HG03460 (cell line): ENCODE data around the gene JUP.

ENCODE experiments used
- ATAC-seq: cut with Tn5 transposase; IDR thresholded peaks from one replicate; pipeline ENCODE4 v1.9.1; 2021; ENCODE audit not compliant: unreplicated experiment

JUP gene

DNA sequence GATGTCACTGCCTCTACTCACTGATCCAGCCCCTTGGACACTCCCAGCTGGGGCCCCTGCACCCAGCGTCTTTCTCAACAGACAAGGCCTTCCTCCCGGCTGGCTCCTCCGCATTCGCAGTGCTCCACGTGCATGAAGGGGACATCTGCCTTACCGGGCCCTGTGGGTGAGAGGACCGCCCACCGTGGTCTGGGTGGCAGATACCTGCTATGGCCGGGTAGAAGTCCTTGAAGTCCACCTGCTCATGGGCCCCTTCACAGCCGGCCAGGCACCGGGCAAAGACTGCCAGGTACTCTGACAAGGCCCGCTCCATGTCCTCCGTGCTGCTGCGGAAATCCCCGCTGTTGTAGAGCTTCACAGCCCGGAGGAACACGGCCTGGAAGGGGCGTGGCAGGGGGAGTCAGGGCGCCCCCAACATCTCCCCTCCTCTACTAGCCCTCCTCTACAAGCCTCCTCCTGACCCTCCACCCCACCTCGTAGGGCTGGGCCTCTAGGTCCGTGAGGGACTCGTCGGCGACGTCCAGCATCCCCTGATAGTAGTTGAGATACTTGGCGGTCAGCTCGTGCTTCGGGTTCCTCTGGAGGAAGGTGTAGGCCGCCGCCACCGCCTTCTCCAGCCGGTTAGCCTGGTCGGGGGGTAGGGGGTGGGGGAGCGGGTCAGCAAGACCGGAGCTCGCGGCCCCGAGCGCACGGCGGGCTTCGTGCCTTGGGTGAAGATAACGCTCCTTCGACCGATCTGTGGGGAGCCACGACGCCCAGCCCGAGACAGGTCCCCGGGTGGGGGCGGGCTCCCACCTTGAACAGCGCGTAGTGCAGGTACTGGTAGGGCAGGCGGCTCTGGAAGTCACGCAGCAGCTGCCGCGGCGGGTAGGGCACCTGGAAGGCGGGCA is 24.4 kb upstream of the JUP start:
- no peak for ATAC-seq

DNA sequence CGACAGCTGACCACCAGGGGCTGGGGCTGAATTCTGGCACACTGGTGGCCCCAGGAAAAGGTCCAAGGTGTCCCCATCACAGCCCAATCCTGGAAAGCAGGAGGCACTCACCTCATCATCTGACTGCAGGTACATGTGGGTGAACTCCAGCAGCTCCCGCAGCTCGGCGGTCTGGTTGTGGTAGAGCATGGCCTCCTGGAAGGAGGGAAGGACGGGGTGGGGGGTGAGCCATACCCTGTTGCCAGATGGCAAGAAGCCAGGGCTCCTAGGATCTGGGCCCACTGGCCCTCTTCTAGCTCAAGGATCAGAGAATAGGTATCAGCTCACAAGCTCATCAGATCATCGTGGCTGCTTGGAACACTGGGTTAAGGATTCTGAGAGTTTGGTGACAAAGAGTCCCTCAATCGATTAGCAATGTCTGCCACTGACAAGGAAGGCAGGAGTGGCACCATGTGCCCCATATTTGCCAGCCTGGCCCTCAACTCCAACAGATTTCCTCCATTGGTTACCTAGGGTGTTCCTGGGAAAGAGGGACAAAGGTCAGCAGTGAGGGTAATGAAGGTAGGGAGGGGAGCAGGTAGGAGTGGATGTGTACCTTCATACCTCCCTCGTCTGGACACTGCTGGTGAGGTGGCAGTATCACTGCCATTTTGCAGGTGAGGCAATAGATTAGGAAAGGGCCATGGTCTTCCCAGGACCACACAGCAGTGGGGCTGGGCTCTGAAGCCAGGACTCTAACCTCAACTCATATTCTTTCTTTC is 20.4 kb upstream of the JUP start:
- ATAC-seq = no peak

DNA sequence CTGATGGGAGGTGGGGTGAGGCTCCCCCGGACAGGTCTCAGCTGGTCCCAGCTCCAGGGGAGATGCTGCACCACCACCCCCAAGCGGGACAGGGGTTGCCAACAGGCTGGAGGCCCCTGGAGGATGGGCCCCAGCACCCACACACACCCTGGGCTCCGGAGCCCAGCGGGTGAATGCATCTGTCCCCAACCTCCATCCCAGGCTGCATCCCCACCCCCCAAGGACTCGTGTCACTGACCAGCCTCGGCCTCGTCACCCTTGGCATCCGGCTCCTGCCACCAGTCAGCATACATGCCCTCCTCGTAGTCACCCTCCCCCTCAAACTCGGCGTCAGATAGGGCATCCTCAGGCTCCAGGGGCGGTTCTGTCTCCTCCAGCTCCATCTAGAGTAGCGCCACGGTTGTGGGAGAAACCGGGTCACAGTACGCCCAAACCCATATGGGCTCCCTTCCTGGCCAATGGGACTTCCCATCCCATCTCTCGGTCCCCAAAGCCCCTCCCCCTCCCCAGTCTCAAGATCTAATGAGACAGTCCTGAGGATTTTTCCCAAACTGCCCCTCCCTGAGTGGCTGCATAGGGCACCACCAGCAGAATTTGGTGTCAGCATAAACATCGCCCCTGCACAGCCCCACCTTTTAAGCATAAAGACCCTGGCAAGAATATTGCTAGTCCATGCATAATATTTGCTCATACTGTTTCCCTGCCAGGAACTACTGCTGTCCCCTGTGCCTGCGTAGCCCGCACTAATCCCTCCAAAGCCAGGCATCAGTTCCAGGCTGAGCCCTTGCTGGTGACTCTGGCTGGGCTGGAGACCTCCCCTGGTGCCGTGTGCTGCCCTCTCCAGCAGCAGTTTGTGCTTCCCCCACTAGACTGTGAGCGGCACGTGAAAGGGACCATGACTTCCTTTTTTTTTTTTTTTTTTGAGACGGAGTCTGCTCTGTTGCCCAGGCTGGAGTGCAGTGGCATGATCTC is 16.8 kb upstream of the JUP start:
- no peak for ATAC-seq

DNA sequence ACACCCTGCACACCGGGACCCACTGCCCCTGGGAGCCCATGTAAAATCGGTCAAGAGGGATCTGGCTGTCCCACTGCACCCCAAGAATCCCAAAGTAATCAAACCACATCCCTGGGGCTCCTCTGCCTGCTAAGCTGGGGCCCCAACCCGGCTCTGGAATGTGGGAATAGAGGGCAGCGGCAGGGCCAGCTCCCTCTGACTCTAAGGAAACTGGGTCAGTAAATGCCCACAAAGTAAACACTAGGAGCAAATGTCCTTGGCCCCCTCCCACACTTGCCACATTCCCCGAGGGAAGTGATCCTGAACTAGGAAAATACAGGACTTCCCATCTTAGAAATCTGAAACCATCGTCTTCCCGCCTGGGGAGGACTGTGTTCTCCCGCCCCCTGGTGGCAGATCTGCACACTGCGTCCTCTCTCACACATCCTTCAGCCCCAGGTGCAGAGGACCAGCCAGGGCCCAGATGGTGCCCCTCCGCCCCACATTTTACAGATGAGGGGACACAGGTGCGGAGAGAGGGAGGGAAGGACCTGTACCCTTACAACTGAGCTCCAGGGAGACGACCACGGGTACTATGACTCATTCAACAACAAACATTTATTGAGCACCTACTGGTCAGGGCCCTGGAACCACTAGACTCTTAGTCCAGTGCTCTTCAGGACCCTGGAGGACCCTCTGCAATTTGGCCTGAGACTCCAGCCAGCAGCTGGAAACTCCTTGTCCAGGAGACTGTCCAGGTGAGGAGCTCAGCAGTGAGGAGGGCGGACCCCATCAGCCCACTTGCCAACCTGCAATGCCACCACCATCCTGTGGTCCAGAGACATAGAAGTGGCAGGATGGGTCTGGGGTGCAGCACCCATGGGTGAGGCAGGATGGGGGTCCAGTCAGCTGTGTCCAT is 15.1 kb upstream of the JUP start:
- no peak for ATAC-seq

DNA sequence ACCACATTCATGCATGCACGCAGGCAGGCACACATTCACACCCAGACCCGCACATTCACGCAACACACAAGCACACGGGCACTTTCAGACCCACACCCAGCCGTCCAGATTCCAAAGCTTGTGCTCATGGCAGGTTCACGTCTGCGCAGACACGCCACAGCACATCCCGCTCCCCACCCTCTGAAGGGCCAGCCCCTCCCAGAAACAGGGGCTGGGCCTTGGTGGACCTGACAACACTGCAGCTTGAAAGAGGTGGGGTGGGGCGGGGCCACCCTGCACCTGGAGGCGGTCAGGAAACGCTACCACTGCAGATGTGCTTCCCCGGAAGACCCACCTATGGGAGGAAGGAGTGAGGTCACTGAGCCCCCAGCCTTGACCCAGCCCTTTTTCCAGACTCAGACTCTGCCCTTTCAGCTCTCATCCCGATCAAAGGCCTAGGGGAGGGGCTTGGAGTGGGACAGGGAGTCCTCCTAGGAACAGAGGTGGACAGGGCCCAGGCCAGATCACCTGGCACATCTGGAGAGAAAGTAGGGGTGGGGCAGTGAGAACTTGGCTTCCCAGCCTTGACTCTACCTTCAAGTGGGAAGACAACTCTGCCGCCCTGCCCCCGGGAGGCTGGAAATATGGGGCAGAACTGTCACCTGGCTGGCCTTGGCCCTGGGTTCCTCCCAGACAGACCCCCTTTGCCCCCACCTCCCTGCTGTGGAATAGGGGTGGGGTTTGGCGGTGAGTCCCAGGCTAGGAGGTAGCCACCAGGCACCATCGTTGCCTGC is 14.3 kb upstream of the JUP start:
- ATAC-seq = no peak

DNA sequence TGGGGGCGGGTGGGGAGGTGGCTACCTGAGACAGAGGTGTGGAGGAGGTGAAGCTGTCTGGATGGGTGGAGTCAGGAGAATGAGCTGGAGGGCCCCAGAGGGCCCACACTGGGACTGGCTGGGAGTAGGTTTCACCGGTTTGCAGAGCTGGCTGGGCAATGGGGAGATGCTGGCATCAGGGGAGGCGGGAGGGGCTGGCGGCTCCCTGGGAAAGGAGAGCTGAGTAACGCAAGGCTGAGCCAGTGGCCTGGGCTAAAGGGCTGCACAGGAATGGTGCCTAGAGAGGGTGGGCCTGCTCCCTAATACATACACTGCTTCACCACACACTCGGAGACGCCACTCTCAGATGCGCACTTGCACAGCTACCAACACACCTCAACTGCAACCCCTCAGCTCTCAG is 12.9 kb upstream of the JUP start:
- no peak for ATAC-seq

DNA sequence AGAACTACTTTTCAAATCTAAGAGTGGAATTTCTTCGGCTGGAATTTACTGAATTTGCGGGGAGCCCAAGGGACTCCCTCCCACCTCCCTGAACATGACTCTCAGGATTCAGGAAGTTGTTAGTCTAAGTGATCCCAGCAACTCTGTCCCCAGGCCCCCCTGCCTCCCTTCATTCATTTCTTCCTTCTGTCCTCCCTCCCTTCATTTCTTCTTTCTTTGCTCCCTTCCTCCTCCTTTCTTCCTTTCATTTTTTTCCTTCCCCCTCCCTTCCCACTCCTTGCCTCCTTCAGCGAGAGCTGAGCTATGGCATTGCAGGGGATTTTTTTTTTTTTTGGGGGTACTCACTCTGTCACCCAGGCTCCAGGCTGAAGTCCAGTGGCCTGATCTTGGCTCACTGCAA is 10.9 kb upstream of the JUP start:
- ATAC-seq = no peak

DNA sequence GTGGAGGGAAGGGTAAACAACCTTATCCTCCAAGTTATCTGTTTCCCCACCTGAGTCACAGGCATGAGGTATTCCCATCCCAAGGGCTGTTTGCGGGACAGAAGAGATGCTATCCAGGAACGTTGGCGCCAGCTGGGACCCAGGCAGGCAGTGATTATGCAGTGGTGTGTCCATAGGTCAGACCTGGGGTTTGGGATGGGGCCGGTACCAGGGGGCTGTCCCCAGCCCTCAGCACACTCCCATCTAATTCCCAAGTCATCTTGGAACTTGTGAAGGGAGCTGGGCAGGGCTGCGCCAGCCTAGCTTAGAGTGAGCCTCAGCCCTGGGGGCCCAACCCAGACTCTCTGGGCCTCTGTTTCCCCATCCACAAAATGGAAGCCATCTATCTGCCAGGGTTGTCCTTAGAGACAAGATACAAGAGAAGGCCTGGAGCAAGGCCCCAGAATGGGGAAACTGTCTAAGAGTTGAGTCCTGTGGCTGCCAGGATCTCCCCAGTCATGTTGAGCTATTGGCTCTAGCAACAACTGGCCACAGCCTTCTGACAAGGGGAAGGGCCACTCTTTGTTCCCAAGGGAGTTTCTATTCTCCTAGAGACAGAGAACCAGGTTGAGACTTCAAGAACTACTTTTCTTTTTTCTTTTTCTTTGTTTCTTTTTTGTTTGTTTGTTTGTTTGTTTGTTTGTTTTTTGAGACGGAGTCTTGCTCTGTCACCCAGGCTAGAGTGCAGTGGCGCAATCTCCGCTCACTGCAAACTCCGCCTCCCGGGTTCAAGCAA is 9.8 kb upstream of the JUP start:
- no peak for ATAC-seq

DNA sequence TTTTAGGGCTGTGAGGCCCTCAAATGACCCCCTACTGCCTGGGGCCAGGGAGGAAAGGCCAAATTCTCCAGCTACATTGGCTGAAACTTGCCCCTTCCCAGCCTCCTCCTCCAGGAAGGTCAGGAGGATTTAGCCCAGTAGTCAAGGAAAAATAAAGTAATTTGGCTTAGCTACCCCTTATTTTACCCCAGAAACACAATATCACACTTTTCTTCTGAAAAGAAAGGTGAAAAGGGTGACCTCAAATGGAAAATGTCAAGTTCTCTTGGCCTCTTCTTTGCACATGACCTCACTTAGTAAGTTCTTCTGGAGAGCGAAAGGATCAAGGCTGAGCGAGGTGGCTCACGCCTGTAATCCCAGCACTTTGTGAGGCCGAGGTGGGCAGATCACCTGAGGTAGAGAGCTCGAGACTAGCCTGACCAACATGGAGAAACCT is 8.0 kb upstream of the JUP start:
- no peak for ATAC-seq

DNA sequence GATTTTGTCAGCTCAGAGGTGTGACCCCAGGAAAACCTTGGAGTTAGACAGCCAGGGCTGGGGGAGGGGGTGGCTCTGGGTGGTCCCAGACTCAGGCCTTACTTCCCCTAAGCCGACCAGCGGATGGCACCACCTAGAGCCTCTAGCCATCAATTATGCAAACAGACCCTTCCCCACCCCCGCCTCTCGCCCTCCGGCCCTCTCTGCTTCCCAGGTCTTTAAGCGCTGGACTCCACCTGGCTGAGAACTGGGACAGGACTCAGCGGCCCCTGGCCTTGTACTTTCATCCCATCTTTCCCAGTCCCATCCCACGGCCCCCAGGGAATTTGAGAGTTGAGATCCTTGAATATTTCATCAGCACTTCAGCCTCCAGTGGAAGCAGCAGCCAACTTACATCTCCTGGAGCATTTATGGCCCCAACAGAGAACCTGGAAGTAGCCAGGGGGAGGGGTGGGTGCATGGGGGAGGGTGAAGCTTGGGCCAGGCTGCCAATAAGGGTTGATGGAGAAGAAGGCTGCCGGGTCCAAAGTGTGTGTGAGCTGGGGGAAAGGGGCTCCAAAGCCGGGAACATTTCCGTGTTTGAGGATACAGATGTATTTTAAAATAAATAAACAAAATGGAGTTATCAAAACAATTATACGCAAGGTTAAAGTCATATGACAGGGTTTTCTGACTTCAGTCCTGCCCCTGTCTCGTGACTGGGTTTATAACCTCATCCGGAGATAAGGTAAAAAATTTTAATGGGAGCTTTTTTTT is 7.5 kb upstream of the JUP start:
- no peak for ATAC-seq

DNA sequence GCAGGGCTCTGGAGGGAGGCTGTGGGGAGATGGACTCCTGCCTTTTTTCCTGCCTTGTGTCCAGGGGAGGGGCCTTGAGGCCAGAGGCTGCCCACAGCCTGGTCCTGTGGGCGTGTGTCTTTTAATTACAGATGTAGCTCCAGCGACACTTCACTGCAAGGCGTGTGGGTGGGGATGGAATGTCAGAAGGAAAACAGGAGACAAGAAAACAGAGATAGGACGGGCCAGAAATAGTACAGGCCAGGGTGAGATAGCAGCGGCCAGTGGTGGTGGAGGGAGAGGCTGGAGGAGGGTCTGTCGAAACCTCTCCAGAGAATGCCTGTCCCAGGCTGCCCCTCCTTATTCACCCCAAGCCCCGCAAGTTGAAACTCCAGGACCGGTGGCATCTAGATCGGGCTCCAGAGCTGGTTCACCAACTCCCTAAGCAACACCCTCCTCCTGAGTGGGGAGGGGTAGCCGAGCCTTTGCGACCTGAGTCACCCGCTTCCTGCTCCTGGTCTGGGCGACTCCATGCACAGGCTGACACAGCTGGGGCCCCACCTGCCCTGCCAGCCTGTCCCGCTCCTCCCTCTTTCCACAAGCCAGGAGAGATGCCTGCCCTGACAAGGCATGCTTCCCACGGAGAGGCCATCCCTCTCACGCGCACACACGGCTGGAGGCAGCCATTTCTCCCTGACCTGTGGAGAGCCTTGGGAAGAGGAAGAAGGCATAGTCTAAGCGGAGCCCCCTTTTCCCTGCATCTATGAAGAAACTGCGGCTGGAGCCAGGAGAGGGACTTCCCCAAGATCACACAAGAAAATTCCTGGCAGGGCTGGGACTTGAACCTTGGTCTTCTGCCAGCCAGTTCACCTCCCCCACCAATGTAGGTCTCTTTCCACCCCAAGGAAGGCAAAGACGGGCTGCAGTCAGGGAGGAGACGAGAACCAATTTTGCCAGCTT is 6.6 kb upstream of the JUP start:
- no peak for ATAC-seq

DNA sequence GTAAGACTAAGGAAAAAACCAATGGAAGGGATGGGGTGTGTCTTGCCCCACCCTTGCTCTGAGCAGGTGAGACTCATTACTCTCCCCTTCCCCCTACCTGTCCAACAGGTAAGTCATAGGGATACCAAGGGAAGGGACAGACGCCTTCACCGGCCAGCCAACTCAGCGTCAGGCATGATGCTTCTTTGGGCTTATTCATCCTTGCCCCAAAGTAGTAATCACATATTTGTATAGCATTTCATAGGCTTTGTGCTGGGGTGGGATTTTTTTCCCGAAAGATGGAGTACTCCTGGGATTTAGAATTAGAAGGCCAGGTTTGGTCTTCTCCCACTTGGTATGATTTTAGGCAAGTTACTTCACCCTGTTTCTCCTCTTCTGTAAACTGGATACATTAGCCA is 509 bp upstream of the JUP start:
- ATAC-seq = no peak

DNA sequence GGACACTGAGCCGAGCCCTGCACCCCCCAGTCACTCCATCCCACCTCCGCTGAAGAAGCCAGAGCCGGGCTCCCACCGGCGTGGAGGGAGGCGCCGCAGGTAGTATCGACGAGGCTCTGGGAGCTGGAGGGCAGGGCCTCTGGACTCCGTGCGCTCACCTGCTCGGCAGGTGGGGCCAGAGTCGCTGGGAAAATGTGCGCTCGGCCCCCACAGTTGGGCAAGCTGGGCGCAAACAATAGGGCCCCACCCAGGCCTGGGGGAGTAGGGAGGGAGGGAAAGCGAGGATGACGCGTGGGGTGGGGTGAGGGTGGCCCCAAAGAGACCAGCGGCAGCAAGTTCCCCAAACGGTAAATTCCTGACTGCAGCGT is 668 bp downstream of the JUP start:
- no peak for ATAC-seq

DNA sequence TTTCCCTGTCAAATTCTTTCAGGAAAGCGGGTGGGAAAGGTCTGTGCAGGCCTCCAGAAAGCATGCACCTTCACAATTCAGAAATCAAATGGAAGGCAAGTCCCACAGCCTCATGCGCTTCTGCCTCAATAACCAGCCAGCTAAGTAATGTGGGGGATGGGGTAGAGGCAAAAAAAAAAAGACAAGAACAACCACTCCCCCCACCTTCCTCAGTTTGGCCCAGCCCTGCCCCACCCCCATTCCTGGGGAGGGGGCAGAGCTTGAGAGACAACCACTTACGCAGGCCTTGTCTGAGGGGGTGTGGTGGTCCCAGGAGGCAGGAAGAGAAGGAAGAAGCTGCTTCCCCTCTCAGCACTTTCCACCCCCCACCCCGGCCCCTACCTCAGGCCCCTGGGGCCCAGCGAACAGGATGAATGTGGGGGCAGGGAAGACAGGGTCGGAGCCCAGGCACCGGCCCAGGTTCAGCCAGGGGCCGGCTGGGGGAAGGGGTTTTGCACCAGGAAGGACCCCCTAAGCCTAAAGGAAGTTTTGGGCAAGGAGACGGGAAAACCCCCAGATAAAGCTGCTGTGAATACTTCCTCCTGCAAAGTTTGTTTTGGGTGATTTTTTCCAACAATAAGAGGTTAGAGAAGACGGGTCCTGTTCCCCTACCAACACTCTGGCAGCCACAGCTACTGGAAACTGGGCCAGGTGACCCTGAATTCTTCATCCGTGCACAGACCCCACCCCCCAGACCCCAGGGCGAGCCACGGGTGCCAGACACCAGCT is 1.2 kb downstream of the JUP start:
- ATAC-seq = no peak

DNA sequence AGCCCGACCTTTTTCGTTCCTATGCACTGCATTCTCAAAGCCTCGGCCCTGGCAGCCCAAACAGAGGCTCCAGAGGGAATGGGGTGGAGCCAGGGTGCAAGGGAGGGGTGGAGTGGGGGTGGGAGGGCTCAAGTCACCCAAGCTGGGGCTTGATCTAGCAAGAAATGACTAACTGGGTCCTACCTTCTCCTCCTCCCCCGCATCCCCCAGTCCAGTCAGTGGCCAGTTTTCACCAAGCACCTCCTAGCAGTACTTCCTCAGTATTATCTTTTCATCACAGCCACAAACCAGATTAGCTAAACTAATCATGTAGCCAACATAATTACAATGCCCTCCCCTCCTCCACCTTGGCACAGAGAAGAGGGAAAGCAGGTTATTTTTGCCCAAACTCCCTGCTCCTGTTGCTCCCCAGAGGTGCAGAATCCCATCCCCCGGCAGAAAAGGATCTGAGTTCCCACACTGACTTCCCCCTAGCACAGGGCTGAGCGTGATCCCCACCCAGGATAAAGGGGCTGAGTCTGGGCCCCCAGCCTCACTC is 2.2 kb downstream of the JUP start:
- no peak for ATAC-seq

DNA sequence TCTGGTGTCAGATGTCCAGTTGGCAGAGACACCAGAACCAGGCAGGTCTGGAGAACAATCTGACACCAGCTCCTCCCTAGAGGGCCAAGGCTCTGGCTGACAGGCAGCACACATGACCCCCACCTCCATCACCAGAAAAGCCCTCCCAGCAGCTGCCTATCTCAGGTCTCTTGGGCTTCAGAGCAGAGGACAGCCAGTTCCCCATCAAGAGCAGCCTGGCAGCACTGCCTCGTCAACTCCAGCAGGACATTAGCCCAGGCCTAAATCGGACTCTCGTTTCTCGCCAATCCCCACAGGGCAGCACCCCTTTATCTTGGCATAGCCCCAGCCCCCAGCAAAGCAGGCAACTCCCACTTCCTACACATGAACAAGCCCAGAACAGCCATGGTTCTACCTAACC is 4.4 kb downstream of the JUP start:
- no peak for ATAC-seq
